HepG2 (cell line): ENCODE data around the gene CCDC116. TPM values are rescaled to one million over a fixed set of nuclear protein-coding genes. Genes with fewer than 3 reads are reported as not detected.
A peak's percentile ranks its signal among the peaks of the same experiment; 100 is the strongest.

Experiments
- AHR ChIP-seq: IDR thresholded peaks from 2 replicates; pipeline ENCODE4 v1.6.1; 2018; ENCODE audit warnings: missing genetic modification reagents, missing compliant biosample characterization
- GABPB1 ChIP-seq: IDR thresholded peaks from 2 replicates; pipeline ENCODE4 v1.6.1; 2016; ENCODE audit warnings: mild to moderate bottlenecking, missing genetic modification reagents, moderate library complexity, missing compliant biosample characterization
- GFI1 ChIP-seq: sonication (generic); formaldehyde crosslinking; IDR thresholded peaks from 2 replicates; pipeline ENCODE4 v1.5.0; 2020; ENCODE audit warnings: missing genetic modification reagents, mild to moderate bottlenecking, borderline replicate concordance
- HOXA9 ChIP-seq: sonication (generic); formaldehyde crosslinking; IDR thresholded peaks from 2 replicates; pipeline ENCODE4 v1.8.1; 2022; ENCODE audit warnings: missing genetic modification reagents, mild to moderate bottlenecking, moderate library complexity, borderline replicate concordance
- ISX ChIP-seq: sonication (generic); formaldehyde crosslinking; conservative IDR thresholded peaks from 2 replicates; pipeline ENCODE4 v1.5.0; 2020; ENCODE audit warnings: missing genetic modification reagents
- MYC ChIP-seq: sonication (generic); formaldehyde crosslinking; IDR thresholded peaks from 2 replicates; pipeline ENCODE4 v1.9.0; 2021; ENCODE audit warnings: missing genetic modification reagents, borderline replicate concordance
- NFYC ChIP-seq: IDR thresholded peaks from 2 replicates; pipeline ENCODE4 v1.6.1; 2016; ENCODE audit warnings: missing genetic modification reagents, missing compliant biosample characterization
- PLRG1 ChIP-seq: fragments of 450-650 bp; conservative IDR thresholded peaks from 2 replicates; pipeline ENCODE4 v1.6.1; 2016
- RELA ChIP-seq: sonication (generic); formaldehyde crosslinking; IDR thresholded peaks from 2 replicates; pipeline ENCODE4 v1.4.0; 2020; ENCODE audit warnings: missing genetic modification reagents
- RORA ChIP-seq: sonication (generic); formaldehyde crosslinking; IDR thresholded peaks from 2 replicates; pipeline ENCODE4 v1.5.0; 2020; ENCODE audit warnings: mild to moderate bottlenecking, missing genetic modification reagents, moderate library complexity
- TBX3 ChIP-seq: fragments of 450-650 bp; IDR thresholded peaks from 2 replicates; pipeline ENCODE4 v1.6.1; 2017; ENCODE audit warnings: antibody characterized with exemption, mild to moderate bottlenecking, inconsistent platforms, borderline replicate concordance
- XRCC5 ChIP-seq: fragments of 200-400 bp; formaldehyde crosslinking; optimal IDR thresholded peaks from 2 replicates; pipeline ENCODE3; 2017; ENCODE audit warnings: mild to moderate bottlenecking, low read length
- ZNF143 ChIP-seq: sonication (generic); formaldehyde crosslinking; IDR thresholded peaks from 2 replicates; pipeline ENCODE4 v1.4.0; 2020; ENCODE audit warnings: missing genetic modification reagents
- ZNF317 ChIP-seq: sonication (generic); formaldehyde crosslinking; IDR thresholded peaks from 2 replicates; pipeline ENCODE4 v1.5.0; 2020; ENCODE audit warnings: mild to moderate bottlenecking, missing genetic modification reagents
- ZNF562 ChIP-seq: sonication (generic); formaldehyde crosslinking; IDR thresholded peaks from 2 replicates; pipeline ENCODE4 v1.8.0; 2022; ENCODE audit warnings: missing genetic modification reagents, borderline replicate concordance
- polyA plus RNA-seq, 8 experiments: library from polyadenylated mRNA; depleted of rRNA in 3 of 8; stranded (reverse) in 7 of 8; unstranded in 1 of 8; fragments of >200 nt; fragmentation: Illumina TruSeq in 4 of 8; extraction: Trizol in 4 of 8; gene quantifications; 2 replicates each; pipeline versions ENCODE4 v1.2.1 to v1.2.3, GENCODE V29; 2011 to 2016; ENCODE audit warnings: low read depth in 4 of 8, missing spikeins in 1 of 8, mixed read lengths in 1 of 8; ENCODE audit not compliant: insufficient read depth in 1 of 8
- total RNA-seq, 5 experiments: library from RNA; depleted of rRNA; stranded (reverse); fragments of >200 nt; fragmentation: Illumina TruSeq; extraction: Trizol; gene quantifications; 2 replicates each; pipeline ENCODE4 v1.2.3, GENCODE V29; 2016; ENCODE audit warnings: low read depth in 1 of 5
- TF ChIP-seq, protein P1 (sequence below): sonication (generic); formaldehyde crosslinking; IDR thresholded peaks from 2 replicates; pipeline ENCODE4 v1.5.1; 2020; ENCODE audit warnings: mild to moderate bottlenecking, missing genetic modification reagents, borderline replicate concordance
- TF ChIP-seq, protein P2 (sequence below): sonication (generic); formaldehyde crosslinking; IDR thresholded peaks from 2 replicates; pipeline ENCODE4 v1.5.0; 2020; ENCODE audit warnings: missing genetic modification reagents, mild to moderate bottlenecking, borderline replicate concordance
- TF ChIP-seq, protein P3 (sequence below): sonication (generic); formaldehyde crosslinking; IDR thresholded peaks from 2 replicates; pipeline ENCODE4 v1.4.0; 2020; ENCODE audit warnings: missing genetic modification reagents, borderline replicate concordance

The CCDC116 gene
- total and polyA plus RNA-seq, 2 of the 13 experiments (the other 11 are each of a cell fraction or from before 2014, with no cell fraction given) = 0.15 to 0.33 TPM

DNA sequence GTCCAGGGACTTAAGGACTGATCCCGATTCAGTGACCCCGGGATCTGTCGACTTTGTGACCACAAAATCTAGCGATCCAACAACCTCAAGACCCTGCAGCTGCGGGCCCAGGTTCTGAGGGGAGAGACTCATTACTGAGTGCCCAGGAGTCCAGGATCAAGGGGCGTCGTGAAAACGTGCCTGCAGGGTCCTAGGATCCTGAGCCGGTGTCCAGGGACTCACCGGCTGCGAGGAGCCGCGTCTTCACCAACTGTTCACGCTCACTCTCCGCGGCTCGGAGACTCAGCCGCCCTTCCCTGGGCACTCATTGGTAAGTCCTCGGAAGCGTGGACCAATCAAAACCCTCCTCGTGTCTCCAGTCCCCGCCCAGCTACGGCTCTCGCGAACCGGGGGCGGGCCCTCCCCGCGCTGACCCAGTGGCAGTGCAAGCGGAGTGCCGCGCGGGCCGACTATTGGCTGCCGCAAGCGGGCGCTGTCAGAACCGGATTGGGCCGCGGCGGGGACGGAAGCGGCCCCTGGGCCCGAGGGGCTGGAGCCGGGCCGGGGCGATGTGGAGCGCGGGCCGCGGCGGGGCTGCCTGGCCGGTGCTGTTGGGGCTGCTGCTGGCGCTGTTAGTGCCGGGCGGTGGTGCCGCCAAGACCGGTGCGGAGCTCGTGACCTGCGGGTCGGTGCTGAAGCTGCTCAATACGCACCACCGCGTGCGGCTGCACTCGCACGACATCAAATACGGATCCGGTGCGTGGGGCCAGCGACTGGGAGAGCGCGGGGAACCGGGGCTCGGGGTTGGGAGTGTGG, 9.4 kb downstream of the CCDC116 start, which contains the start of gene SDF2L1 (continued):
- peak; percentile 87 for TF ChIP-seq GABPB1
- TF ChIP-seq ZNF143 (CRISPR knock-in tag) = no peak
- TF ChIP-seq TBX3 = no peak
- TF ChIP-seq NFYC (CRISPR knock-in tag) = peak; percentile 98
- TF ChIP-seq GFI1 (CRISPR knock-in tag) = no peak
- no peak for TF ChIP-seq AHR (CRISPR knock-in tag)
- no peak for TF ChIP-seq ISX (CRISPR knock-in tag)
- TF ChIP-seq, protein P1, sequence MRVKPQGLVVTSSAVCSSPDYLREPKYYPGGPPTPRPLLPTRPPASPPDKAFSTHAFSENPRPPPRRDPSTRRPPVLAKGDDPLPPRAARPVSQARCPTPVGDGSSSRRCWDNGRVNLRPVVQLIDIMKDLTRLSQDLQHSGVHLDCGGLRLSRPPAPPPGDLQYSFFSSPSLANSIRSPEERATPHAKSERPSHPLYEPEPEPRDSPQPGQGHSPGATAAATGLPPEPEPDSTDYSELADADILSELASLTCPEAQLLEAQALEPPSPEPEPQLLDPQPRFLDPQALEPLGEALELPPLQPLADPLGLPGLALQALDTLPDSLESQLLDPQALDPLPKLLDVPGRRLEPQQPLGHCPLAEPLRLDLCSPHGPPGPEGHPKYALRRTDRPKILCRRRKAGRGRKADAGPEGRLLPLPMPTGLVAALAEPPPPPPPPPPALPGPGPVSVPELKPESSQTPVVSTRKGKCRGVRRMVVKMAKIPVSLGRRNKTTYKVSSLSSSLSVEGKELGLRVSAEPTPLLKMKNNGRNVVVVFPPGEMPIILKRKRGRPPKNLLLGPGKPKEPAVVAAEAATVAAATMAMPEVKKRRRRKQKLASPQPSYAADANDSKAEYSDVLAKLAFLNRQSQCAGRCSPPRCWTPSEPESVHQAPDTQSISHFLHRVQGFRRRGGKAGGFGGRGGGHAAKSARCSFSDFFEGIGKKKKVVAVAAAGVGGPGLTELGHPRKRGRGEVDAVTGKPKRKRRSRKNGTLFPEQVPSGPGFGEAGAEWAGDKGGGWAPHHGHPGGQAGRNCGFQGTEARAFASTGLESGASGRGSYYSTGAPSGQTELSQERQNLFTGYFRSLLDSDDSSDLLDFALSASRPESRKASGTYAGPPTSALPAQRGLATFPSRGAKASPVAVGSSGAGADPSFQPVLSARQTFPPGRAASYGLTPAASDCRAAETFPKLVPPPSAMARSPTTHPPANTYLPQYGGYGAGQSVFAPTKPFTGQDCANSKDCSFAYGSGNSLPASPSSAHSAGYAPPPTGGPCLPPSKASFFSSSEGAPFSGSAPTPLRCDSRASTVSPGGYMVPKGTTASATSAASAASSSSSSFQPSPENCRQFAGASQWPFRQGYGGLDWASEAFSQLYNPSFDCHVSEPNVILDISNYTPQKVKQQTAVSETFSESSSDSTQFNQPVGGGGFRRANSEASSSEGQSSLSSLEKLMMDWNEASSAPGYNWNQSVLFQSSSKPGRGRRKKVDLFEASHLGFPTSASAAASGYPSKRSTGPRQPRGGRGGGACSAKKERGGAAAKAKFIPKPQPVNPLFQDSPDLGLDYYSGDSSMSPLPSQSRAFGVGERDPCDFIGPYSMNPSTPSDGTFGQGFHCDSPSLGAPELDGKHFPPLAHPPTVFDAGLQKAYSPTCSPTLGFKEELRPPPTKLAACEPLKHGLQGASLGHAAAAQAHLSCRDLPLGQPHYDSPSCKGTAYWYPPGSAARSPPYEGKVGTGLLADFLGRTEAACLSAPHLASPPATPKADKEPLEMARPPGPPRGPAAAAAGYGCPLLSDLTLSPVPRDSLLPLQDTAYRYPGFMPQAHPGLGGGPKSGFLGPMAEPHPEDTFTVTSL (CRISPR knock-in tag) = no peak
- TF ChIP-seq, protein P2, sequence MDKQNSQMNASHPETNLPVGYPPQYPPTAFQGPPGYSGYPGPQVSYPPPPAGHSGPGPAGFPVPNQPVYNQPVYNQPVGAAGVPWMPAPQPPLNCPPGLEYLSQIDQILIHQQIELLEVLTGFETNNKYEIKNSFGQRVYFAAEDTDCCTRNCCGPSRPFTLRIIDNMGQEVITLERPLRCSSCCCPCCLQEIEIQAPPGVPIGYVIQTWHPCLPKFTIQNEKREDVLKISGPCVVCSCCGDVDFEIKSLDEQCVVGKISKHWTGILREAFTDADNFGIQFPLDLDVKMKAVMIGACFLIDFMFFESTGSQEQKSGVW (CRISPR knock-in tag) = no peak
- peak; percentile 70; the same call in 1 of the 2 replicates for TF ChIP-seq ZNF317 (CRISPR knock-in tag)
- no peak for TF ChIP-seq HOXA9
- TF ChIP-seq, protein P3, sequence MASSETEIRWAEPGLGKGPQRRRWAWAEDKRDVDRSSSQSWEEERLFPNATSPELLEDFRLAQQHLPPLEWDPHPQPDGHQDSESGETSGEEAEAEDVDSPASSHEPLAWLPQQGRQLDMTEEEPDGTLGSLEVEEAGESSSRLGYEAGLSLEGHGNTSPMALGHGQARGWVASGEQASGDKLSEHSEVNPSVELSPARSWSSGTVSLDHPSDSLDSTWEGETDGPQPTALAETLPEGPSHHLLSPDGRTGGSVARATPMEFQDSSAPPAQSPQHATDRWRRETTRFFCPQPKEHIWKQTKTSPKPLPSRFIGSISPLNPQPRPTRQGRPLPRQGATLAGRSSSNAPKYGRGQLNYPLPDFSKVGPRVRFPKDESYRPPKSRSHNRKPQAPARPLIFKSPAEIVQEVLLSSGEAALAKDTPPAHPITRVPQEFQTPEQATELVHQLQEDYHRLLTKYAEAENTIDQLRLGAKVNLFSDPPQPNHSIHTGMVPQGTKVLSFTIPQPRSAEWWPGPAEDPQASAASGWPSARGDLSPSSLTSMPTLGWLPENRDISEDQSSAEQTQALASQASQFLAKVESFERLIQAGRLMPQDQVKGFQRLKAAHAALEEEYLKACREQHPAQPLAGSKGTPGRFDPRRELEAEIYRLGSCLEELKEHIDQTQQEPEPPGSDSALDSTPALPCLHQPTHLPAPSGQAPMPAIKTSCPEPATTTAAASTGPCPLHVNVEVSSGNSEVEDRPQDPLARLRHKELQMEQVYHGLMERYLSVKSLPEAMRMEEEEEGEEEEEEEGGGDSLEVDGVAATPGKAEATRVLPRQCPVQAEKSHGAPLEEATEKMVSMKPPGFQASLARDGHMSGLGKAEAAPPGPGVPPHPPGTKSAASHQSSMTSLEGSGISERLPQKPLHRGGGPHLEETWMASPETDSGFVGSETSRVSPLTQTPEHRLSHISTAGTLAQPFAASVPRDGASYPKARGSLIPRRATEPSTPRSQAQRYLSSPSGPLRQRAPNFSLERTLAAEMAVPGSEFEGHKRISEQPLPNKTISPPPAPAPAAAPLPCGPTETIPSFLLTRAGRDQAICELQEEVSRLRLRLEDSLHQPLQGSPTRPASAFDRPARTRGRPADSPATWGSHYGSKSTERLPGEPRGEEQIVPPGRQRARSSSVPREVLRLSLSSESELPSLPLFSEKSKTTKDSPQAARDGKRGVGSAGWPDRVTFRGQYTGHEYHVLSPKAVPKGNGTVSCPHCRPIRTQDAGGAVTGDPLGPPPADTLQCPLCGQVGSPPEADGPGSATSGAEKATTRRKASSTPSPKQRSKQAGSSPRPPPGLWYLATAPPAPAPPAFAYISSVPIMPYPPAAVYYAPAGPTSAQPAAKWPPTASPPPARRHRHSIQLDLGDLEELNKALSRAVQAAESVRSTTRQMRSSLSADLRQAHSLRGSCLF (CRISPR knock-in tag) = no peak
- no peak for TF ChIP-seq RORA (CRISPR knock-in tag)
- TF ChIP-seq PLRG1 = no peak
- TF ChIP-seq MYC (CRISPR knock-in tag) = peak; percentile 69; the same call in 1 of the 2 replicates
- no peak for TF ChIP-seq ZNF562
- no peak; the same call in 1 of the 2 replicates for TF ChIP-seq RELA (CRISPR knock-in tag)
- peak; percentile 18 for TF ChIP-seq XRCC5
